ENCODE results near the gene MROH2A. TPM values are rescaled to one million over a fixed set of nuclear protein-coding genes. Genes with fewer than 3 reads are reported as not detected.
"Not testable (repeated sequence)": the region's sequence is repeated elsewhere in the genome, so short reads cannot be mapped to it uniquely, and the experiment has no call there.

The MROH2A gene
- polyA plus RNA-seq, 3 donors = not detected

DNA sequence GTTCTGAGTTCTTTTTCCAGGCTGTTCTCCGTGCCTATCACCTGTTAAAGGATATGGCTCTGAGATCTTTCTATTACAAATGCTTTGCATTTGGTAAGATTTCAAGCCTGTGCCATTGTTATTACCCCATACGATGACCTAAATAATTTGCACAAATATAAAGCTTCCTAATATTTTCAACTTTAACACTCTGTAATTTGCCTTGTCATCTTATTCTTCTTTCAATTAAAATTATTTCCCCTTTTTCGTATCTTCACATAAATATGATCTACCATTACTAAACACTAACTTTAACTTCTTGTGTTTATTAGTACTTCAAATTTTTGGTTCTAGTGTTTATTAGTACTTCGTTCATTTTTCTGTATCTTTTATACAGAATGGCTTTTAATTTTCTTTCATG lies 93.3 kb downstream of the MROH2A start:
- H3K9ac ChIP-seq (ENCODE audit: insufficient read depth, low read length, poor library complexity, severe bottlenecking) = no peak overlapping the region
- H3K27me3 ChIP-seq (ENCODE audit: control insufficient read depth in 2 of 2, insufficient read depth in 2 of 2, low read length in 2 of 2) = peaks cover 3 to 8% of the 10 kb centered on the region in 2 donors
- no peak overlapping the region for H2AFZ ChIP-seq (ENCODE audit: insufficient read depth, low read depth, low read length, poor library complexity, severe bottlenecking)
- TF ChIP-seq, protein P1, sequence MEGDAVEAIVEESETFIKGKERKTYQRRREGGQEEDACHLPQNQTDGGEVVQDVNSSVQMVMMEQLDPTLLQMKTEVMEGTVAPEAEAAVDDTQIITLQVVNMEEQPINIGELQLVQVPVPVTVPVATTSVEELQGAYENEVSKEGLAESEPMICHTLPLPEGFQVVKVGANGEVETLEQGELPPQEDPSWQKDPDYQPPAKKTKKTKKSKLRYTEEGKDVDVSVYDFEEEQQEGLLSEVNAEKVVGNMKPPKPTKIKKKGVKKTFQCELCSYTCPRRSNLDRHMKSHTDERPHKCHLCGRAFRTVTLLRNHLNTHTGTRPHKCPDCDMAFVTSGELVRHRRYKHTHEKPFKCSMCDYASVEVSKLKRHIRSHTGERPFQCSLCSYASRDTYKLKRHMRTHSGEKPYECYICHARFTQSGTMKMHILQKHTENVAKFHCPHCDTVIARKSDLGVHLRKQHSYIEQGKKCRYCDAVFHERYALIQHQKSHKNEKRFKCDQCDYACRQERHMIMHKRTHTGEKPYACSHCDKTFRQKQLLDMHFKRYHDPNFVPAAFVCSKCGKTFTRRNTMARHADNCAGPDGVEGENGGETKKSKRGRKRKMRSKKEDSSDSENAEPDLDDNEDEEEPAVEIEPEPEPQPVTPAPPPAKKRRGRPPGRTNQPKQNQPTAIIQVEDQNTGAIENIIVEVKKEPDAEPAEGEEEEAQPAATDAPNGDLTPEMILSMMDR (IDR thresholded peaks at IDR 0.05) = no peak
- H3K4me3 Mint-ChIP-seq = no peak overlapping the region
- H4K20me1 ChIP-seq (ENCODE audit: insufficient read depth, low read length) = no peaks in the 10 kb centered on the region
- WGBS (ENCODE audit: insufficient coverage) = no CpG with 5 or more reads among the region's 4 CpGs
- H3K9me3 Mint-ChIP-seq = peaks cover 6 to 24% (median 16%) of the 10 kb centered on the region in 7 donors
- H3K36me3 Mint-ChIP-seq = no peaks in the 10 kb centered on the region
- no peak overlapping the region for H3K27ac Mint-ChIP-seq
- peaks cover 17% of the 10 kb centered on the region for H3K4me1 Mint-ChIP-seq
- peaks cover 15 to 27% (median 23%) of the 10 kb centered on the region in 3 donors for H3K27me3 Mint-ChIP-seq (ENCODE audit: low read depth in 3 of 3)
- H3K4me3 ChIP-seq (replicated peaks in 1 of 3; ENCODE audit: low read depth in 2 of 3, low read length in 3 of 3) = no peak overlapping the region
- DNase-seq = no peak
- peaks cover under 1 to 6% of the 10 kb centered on the region in 2 donors for H3K9me3 ChIP-seq (replicated peaks in 1 of 2; ENCODE audit: control insufficient read depth in 1 of 2, insufficient read depth in 1 of 2, low read length in 2 of 2)
- intact Hi-C loops (cut with micrococcal nuclease) = no loop called here
- H3K4me2 ChIP-seq (replicated peaks; ENCODE audit: extremely low read depth, low read length, poor library complexity, severe bottlenecking) = no peak overlapping the region
- no peaks in the 10 kb centered on the region for H3K79me2 ChIP-seq (ENCODE audit: insufficient read depth, low read length)
- peaks cover 4 to 13% of the 10 kb centered on the region in 2 donors for H3K4me1 ChIP-seq (ENCODE audit: control insufficient read depth in 1 of 2, insufficient read depth in 2 of 2, low read length in 2 of 2)
- no peaks in the 10 kb centered on the region for H3K36me3 ChIP-seq (replicated peaks in 1 of 2; ENCODE audit: control insufficient read depth in 1 of 2, insufficient read depth in 2 of 2, low read length in 2 of 2)
- H3K27ac ChIP-seq (ENCODE audit: low read depth in 1 of 2, low read length in 2 of 2) = no peak overlapping the region

DNA sequence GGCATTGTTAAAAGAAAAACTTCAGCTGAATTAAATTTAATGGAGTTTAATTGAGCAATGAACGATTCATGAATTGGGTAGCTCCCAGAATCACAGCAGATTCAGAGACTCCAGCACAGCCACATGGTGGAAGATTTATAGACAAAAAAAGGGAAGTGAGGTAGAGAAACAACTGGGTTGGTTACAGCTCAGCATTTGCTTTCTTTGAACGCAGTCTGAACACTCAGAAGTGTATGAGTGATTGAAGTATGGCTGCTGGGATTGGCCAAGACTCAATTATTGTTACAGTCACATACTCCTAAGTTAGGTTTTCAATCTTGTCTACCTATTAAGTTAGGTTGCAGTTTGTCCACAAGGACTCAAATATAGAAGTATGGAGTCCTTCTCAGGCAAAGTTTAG lies 94.0 kb downstream of the MROH2A start:
- H3K79me2 ChIP-seq (ENCODE audit: insufficient read depth, low read length); H3K27me3 ChIP-seq (ENCODE audit: control insufficient read depth in 2 of 2, insufficient read depth in 2 of 2, low read length in 2 of 2); H3K4me2 ChIP-seq (replicated peaks; ENCODE audit: extremely low read depth, low read length, poor library complexity, severe bottlenecking); H3K27ac ChIP-seq (ENCODE audit: low read depth in 1 of 2, low read length in 2 of 2); H3K4me3 Mint-ChIP-seq; H3K9me3 ChIP-seq (replicated peaks in 1 of 2; ENCODE audit: control insufficient read depth in 1 of 2, insufficient read depth in 1 of 2, low read length in 2 of 2); H3K9ac ChIP-seq (ENCODE audit: insufficient read depth, low read length, poor library complexity, severe bottlenecking); H3K36me3 Mint-ChIP-seq; H4K20me1 ChIP-seq (ENCODE audit: insufficient read depth, low read length); intact Hi-C loops (cut with micrococcal nuclease); H2AFZ ChIP-seq (ENCODE audit: insufficient read depth, low read depth, low read length, poor library complexity, severe bottlenecking); H3K4me3 ChIP-seq (replicated peaks in 1 of 3; ENCODE audit: low read depth in 2 of 3, low read length in 3 of 3); H3K36me3 ChIP-seq (replicated peaks in 1 of 2; ENCODE audit: control insufficient read depth in 1 of 2, insufficient read depth in 2 of 2, low read length in 2 of 2): not testable (repeated sequence)
- peak in 2 of 3 donors; percentile 17 to 32 for DNase-seq
- Mint-ChIP-seq H3K4me1 (peaks cover 15% of the 10 kb centered on the region), H3K27ac (peak overlapping the region in 2 of 7 donors; percentile 57 to 61), H3K9me3 (peaks cover 4 to 21% (median 14%) of the 10 kb centered on the region in 7 donors), H3K27me3 (ENCODE audit: low read depth in 3 of 3) (peaks cover 15 to 27% (median 23%) of the 10 kb centered on the region in 3 donors)
- WGBS (ENCODE audit: insufficient coverage) = 0% methylated on average over 1 of the region's 2 CpGs
- H3K4me1 ChIP-seq (ENCODE audit: control insufficient read depth in 1 of 2, insufficient read depth in 2 of 2, low read length in 2 of 2) = peaks cover 4 to 13% of the 10 kb centered on the region in 2 donors
